GM21447 (cell line): ENCODE data around the gene SHISA6.

ENCODE experiments used
- ATAC-seq: cut with Tn5 transposase; IDR thresholded peaks from one replicate; pipeline ENCODE4 v1.9.1; 2021; ENCODE audit not compliant: unreplicated experiment

SHISA6 gene

GRCh38 chr17:11438673-11439072 lies 197.7 kb downstream of the SHISA6 start:
- ATAC-seq = no peak

GRCh38 chr17:11441004-11441403 lies 200.0 kb downstream of the SHISA6 start:
- no peak for ATAC-seq

GRCh38 chr17:11446316-11446715 lies 205.3 kb downstream of the SHISA6 start:
- no peak for ATAC-seq

GRCh38 chr17:11454096-11454495 lies 213.1 kb downstream of the SHISA6 start:
- no peak for ATAC-seq

- no peak for ATAC-seq
Measured at GRCh38 chr17:11458279-11458678, 217.3 kb downstream of the SHISA6 start.

GRCh38 chr17:11459861-11460331 lies 218.9 kb downstream of the SHISA6 start:
- no peak for ATAC-seq

- ATAC-seq = no peak
Measured at GRCh38 chr17:11461993-11462548, 221.1 kb downstream of the SHISA6 start.

- ATAC-seq = no peak
Measured at GRCh38 chr17:11467639-11468038, 226.6 kb downstream of the SHISA6 start.

- no peak for ATAC-seq
Measured at GRCh38 chr17:11485336-11486100, 244.5 kb downstream of the SHISA6 start.

GRCh38 chr17:11486101-11486867 lies 245.3 kb downstream of the SHISA6 start:
- no peak for ATAC-seq

- no peak for ATAC-seq
Measured at GRCh38 chr17:11486868-11487310, 245.9 kb downstream of the SHISA6 start.

GRCh38 chr17:11487469-11487868 lies 246.5 kb downstream of the SHISA6 start:
- ATAC-seq = no peak

GRCh38 chr17:11488407-11488806 lies 247.4 kb downstream of the SHISA6 start:
- no peak for ATAC-seq

GRCh38 chr17:11490171-11490755 lies 249.2 kb downstream of the SHISA6 start:
- ATAC-seq = no peak

GRCh38 chr17:11492511-11492910 lies 251.5 kb downstream of the SHISA6 start:
- ATAC-seq = no peak

- ATAC-seq = no peak
Measured at GRCh38 chr17:11493936-11494335, 252.9 kb downstream of the SHISA6 start.

GRCh38 chr17:11495613-11496012 lies 254.6 kb downstream of the SHISA6 start:
- no peak for ATAC-seq

- ATAC-seq = no peak
Measured at GRCh38 chr17:11499881-11500280, 258.9 kb downstream of the SHISA6 start.

GRCh38 chr17:11503308-11504035 lies 262.5 kb downstream of the SHISA6 start:
- ATAC-seq = no peak

GRCh38 chr17:11506635-11507034 lies 265.6 kb downstream of the SHISA6 start:
- no peak for ATAC-seq

- ATAC-seq = no peak
Measured at GRCh38 chr17:11511696-11512095, 270.7 kb downstream of the SHISA6 start.
